Omental fat pad (tissue), 4 donors: ENCODE results near the gene GBGT1. TPM values are rescaled to one million over a fixed set of nuclear protein-coding genes. Genes with fewer than 3 reads are reported as not detected.
"Not testable (repeated sequence)": the region's sequence is repeated elsewhere in the genome, so short reads cannot be mapped to it uniquely, and the experiment has no call there.

Experiments
- ATAC-seq: fragments of 150-250 bp; one replicate; pipeline ENCODE4 v1.9.1; 2016; ENCODE audit warnings: mild to moderate bottlenecking, moderate library complexity; ENCODE audit not compliant: low FRiP score
- DNase-seq: peaks from one replicate; pipeline ENCODE4 v3.0.0-alpha.2; 2019; ENCODE audit warnings: low spot score
- CTCF ChIP-seq, 3 donors: fragments of 450-650 bp; IDR thresholded peaks; one replicate each; pipeline ENCODE4 v1.5.1; 2016 to 2017; ENCODE audit warnings: antibody characterized with exemption in 3 of 3, mild to moderate bottlenecking in 3 of 3, moderate library complexity in 2 of 3
- total RNA-seq, 4 donors: library from RNA; depleted of rRNA; stranded (reverse); fragments of >200 nt; gene quantifications; one replicate each; pipeline ENCODE4 v1.1.0, GENCODE V29; 2016

Gene GBGT1
- 10 to 100 TPM; 23.4 to 29.1 (median 26.9) TPM for total RNA-seq

DNA sequence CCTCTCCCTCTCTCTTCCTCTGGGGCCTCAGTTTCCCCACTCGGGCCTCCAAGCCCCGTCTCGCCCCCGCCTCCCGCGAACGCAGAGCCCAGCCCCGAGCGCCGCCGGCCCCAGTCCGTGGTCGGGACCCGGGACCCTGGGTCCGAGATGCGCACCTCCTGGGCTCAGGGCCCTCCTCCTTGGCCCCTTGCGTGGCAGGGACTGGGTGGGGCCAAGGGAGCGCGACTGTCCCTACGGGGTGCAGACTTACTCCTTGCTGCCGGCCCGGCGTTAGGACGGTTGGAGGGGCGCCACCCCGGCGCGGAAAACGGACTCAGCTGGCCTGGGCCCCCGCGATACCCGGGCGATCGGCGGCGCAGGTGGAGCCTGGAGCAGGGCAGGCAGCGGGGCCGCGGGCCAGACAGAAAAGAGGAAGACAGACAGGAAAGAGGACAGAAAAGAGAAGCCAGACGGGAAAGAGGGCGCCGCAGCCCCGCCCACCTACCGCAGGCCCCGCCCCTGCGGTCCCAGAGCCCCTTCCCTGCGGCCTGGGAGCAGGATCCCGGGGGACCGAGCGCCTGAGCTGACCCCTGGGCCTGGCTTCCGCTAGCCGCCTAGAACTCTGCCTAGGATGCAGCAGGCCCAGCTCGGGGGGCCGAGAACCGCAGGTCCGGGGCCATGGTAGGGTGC is at the start of gene GBGT1:
GBGT1 (minus strand) TSS at position 411 of the 669 bp plus-strand sequence. CDS start 1,502 bp downstream, outside the sequence.
- ATAC-seq (peak; percentile 53), DNase-seq (no peak)
- no peak for TF ChIP-seq CTCF (IDR thresholded peaks at IDR 0.05)

GRCh38 chr9:133210609-133211008 is 46.9 kb upstream of the GBGT1 start:
- no peak for TF ChIP-seq CTCF (IDR thresholded peaks at IDR 0.05)

GRCh38 chr9:133210202-133210532 is 46.5 kb upstream of the GBGT1 start:
- ATAC-seq (no peak), DNase-seq (no peak)
- TF ChIP-seq CTCF (IDR thresholded peaks at IDR 0.05): no peak

More at GRCh38 chr9:133210609-133211008, 46.9 kb upstream of the GBGT1 start:
- no peak for ATAC-seq
- no peak for DNase-seq

DNA sequence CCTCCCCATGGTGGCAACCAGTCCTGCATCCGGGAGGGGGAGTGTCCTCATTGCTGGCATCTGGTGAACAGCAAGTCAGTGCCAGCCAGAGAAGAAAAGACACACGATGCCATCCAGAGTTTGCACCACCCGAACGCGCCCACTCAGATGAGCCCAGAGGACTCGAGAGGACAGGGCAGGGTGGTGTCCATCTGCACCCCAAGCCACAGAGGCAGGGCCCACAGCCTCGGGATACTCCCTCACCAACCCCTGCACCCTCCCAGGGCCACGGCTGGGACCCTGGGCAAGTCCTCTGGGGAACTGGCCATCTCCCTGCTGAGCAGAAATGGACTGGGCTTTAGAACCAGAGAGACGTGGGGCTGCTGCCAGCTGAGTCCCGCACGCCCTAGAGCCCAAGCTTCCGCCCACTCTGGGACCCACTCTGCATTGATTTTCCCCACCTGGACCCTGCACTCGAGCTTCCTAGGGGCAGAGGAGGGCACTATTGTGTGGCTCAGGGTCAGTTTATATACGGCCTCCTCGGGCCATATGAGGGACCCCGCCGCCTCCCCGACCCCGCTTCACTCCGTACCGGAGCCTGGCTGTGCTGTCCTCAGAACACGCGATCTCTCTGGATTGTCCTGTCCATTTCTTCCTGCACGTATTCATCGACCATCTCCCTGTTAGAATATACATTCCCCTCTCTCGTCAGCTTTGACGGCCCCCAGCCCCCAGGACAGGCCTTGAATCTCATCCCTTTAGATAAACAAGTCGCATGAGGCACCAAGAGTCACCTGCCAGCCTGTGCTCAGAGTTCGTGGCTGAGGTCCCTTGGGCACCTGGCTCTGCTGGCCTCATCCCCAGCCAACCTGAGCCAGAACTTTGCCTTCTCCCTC is 45.9 kb upstream of the GBGT1 start:
- DNase-seq, ATAC-seq: not testable (repeated sequence)

DNA sequence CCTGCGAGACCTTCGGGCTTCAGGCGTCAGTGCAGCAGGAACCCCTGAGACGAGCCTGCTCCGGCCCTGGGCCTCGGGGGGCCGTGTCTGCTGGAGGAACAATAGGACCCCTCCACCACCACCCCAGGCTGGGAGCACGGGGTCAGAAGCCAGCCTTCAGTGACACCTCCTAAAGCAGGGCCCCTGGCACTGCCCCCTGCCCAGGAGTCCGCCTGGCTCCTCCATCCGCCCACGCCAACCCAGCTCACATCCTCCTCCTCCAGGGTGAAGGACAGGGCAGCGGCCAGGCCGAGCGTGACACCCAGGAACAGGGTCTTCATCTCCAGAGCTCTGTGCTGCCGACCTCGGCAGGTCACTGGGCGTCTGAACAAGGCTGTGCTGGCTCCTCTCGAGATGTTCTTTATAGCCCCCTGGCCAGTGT is 45.2 kb upstream of the GBGT1 start, which contains the start of gene OBP2B:
OBP2B (minus strand) TSS at position 371 of the 421 bp plus-strand sequence; CDS start at position 320, 51 bp downstream.
- DNase-seq: not testable (repeated sequence)

GRCh38 chr9:133208171-133208879 is 44.6 kb upstream of the GBGT1 start:
- ATAC-seq, DNase-seq: not testable (repeated sequence)

More for the DNA sequence above, 45.2 kb upstream of the GBGT1 start, which contains the start of gene OBP2B:
- ATAC-seq: not testable (repeated sequence)

DNA sequence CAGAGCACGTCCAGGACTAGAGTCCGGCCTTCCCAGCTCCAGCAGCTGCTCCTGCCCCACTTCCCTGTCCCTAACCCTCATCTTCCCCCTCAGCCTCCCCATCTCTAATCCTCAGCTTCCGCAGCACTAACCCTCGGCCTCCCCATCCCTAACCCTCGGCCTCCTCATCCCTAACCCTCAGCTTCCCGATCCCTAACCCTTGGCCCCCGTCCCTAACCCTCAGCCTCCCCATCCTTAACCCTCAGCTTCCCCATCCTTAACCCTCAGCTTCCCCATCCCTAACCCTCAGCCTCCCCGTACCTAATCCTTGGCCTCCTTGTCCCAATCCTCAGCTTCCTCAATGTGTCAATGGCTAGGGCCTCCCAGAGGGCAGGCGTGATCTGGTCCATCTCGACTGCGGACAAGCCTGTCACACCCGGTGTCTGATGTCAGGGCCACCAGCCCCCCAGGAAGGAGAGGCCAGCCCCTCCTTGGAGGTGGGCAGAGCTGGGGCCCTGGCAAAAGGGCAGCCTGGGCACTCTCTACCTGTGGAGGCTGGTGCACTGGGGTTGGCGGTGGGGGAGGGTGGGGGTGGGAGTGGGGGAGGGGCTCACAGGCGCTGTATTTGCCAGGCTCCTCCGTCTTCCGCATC is 43.9 kb upstream of the GBGT1 start:
- DNase-seq (no peak), ATAC-seq (no peak)
- TF ChIP-seq CTCF (IDR thresholded peaks at IDR 0.05): no peak

GRCh38 chr9:133207021-133207531 is 43.4 kb upstream of the GBGT1 start:
- TF ChIP-seq CTCF (IDR thresholded peaks at IDR 0.05): no peak
- no peak for DNase-seq
- no peak for ATAC-seq
